ENCODE data around the gene OR10H3.

DNA sequence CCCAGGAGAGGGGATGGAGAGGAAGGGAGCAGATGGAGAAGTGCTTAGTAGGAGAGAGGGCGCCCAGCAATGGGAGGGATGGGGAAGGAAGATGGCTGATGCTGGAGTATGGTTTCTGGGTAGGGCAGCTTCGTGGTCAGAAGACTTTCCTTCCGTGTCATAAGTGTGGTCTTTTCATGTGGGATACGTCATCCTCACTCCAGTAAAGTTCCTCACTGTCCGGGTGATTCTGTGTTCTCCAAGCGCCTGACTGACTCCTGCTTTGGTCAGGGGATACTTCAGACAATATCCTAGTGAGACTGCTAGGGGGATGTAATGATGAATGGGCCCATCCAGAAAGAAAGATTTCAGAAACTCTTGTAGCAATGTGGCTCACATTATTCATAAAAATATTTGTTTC, 3.9 kb upstream of the OR10H3 start:
- TF ChIP-seq NONO (IDR thresholded peaks at IDR 0.05): no peak
- TF ChIP-seq NONO (CRISPR knock-in tag; conservative IDR thresholded peaks at IDR 0.05): no peak
- no peak for TF ChIP-seq TCF7L2 (IDR thresholded peaks at IDR 0.05; ENCODE audit: low read depth, low read length)
- no peak for TF ChIP-seq ERF (CRISPR knock-in tag; IDR thresholded peaks at IDR 0.05)
- TF ChIP-seq RBAK (CRISPR knock-in tag; IDR thresholded peaks at IDR 0.05): no peak
- TF ChIP-seq, protein P1, sequence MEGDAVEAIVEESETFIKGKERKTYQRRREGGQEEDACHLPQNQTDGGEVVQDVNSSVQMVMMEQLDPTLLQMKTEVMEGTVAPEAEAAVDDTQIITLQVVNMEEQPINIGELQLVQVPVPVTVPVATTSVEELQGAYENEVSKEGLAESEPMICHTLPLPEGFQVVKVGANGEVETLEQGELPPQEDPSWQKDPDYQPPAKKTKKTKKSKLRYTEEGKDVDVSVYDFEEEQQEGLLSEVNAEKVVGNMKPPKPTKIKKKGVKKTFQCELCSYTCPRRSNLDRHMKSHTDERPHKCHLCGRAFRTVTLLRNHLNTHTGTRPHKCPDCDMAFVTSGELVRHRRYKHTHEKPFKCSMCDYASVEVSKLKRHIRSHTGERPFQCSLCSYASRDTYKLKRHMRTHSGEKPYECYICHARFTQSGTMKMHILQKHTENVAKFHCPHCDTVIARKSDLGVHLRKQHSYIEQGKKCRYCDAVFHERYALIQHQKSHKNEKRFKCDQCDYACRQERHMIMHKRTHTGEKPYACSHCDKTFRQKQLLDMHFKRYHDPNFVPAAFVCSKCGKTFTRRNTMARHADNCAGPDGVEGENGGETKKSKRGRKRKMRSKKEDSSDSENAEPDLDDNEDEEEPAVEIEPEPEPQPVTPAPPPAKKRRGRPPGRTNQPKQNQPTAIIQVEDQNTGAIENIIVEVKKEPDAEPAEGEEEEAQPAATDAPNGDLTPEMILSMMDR (CRISPR knock-in tag; IDR thresholded peaks at IDR 0.05): no peak
- no peak for TF ChIP-seq ZNF274 (CRISPR knock-in tag; IDR thresholded peaks at IDR 0.05)
- no peak for TF ChIP-seq BORCS8-MEF2B (CRISPR knock-in tag; IDR thresholded peaks at IDR 0.05)
